H9 (cell line): ENCODE results near the gene IRF1. TPM values are rescaled to one million over a fixed set of nuclear protein-coding genes. Genes with fewer than 3 reads are reported as not detected.

Experiments
- DNase-seq: peaks from one replicate; pipeline ENCODE4 v3.0.0-alpha.2; 2017
- H2AFZ ChIP-seq: one replicate; pipeline ENCODE4 v1.6.1; 2013; ENCODE audit warnings: mild to moderate bottlenecking, low read length, control low read depth, moderate library complexity
- H2AK5ac ChIP-seq: 2 replicates; pipeline ENCODE4 v1.6.1; 2013; ENCODE audit warnings: low read length, control low read depth, mixed read lengths; ENCODE audit not compliant: insufficient read length
- H2BK120ac ChIP-seq: one replicate; pipeline ENCODE4 v1.6.1; 2013; ENCODE audit warnings: low read depth, mild to moderate bottlenecking, low read length, control low read depth, inconsistent platforms; ENCODE audit not compliant: poor library complexity, severe bottlenecking
- H2BK12ac ChIP-seq: 2 replicates; pipeline ENCODE4 v1.6.1; 2013; ENCODE audit warnings: low read length, control low read depth, mixed read lengths, low read depth; ENCODE audit not compliant: insufficient read length
- H2BK15ac ChIP-seq: 2 replicates; pipeline ENCODE4 v1.6.1; 2013; ENCODE audit warnings: low read depth, low read length, control low read depth
- H2BK20ac ChIP-seq: one replicate; pipeline ENCODE4 v1.6.1; 2013; ENCODE audit warnings: low read depth, mild to moderate bottlenecking, low read length, control low read depth, inconsistent platforms; ENCODE audit not compliant: poor library complexity, severe bottlenecking
- H2BK5ac ChIP-seq: 2 replicates; pipeline ENCODE4 v1.6.1; 2013; ENCODE audit warnings: low read length, control low read depth, mixed read lengths; ENCODE audit not compliant: insufficient read length
- H3K14ac ChIP-seq: 2 replicates; pipeline ENCODE4 v1.6.1; 2013; ENCODE audit warnings: low read length, control low read depth; ENCODE audit not compliant: insufficient read depth
- H3K18ac ChIP-seq: 2 replicates; pipeline ENCODE4 v1.6.1; 2013; ENCODE audit warnings: low read depth, mild to moderate bottlenecking, mixed read lengths, low read length, control low read depth; ENCODE audit not compliant: insufficient read length
- H3K23ac ChIP-seq: 2 replicates; pipeline ENCODE4 v1.6.1; 2013; ENCODE audit warnings: low read length, control low read depth, mixed read lengths, low read depth; ENCODE audit not compliant: insufficient read length
- H3K23me2 ChIP-seq: 2 replicates; pipeline ENCODE4 v1.6.1; 2013; ENCODE audit warnings: low read depth, mild to moderate bottlenecking, mixed read lengths, low read length, control low read depth; ENCODE audit not compliant: insufficient read length, poor library complexity, severe bottlenecking
- H3K27ac ChIP-seq: 2 replicates; pipeline ENCODE4 v1.5.1; 2013; ENCODE audit warnings: low read length, control low read depth, mixed read lengths, low read depth; ENCODE audit not compliant: insufficient read length
- H3K27me3 ChIP-seq: 2 replicates; pipeline ENCODE4 v1.6.1; 2013; ENCODE audit warnings: low read length, control low read depth, inconsistent platforms; ENCODE audit not compliant: insufficient read depth
- H3K4ac ChIP-seq: 2 replicates; pipeline ENCODE4 v1.6.1; 2013; ENCODE audit warnings: low read depth, mild to moderate bottlenecking, control low read depth, inconsistent platforms, low read length, moderate library complexity
- H3K4me1 ChIP-seq: 2 replicates; pipeline ENCODE4 v1.6.1; 2013; ENCODE audit warnings: low read length, control low read depth, inconsistent platforms; ENCODE audit not compliant: insufficient read depth
- H3K4me2 ChIP-seq: 2 replicates; pipeline ENCODE4 v1.6.1; 2013; ENCODE audit warnings: low read length, control low read depth, mixed read lengths; ENCODE audit not compliant: insufficient read length, insufficient read depth
- H3K56ac ChIP-seq: 2 replicates; pipeline ENCODE4 v1.6.1; 2013; ENCODE audit warnings: low read depth, mild to moderate bottlenecking, mixed read lengths, low read length, control low read depth; ENCODE audit not compliant: insufficient read length
- H3K79me1 ChIP-seq: 2 replicates; pipeline ENCODE4 v1.6.1; 2013; ENCODE audit warnings: low read depth, mild to moderate bottlenecking, moderate library complexity, low read length, control low read depth, inconsistent platforms; ENCODE audit not compliant: insufficient read depth, poor library complexity, severe bottlenecking
- H3K79me2 ChIP-seq: 2 replicates; pipeline ENCODE4 v1.6.1; 2013; ENCODE audit warnings: low read length, control low read depth, inconsistent platforms; ENCODE audit not compliant: insufficient read depth
- H3K9ac ChIP-seq: 2 replicates; pipeline ENCODE4 v1.6.1; 2013; ENCODE audit warnings: low read length, control low read depth, mixed read lengths; ENCODE audit not compliant: insufficient read length; ENCODE audit errors: extremely low read depth
- H3K9me3 ChIP-seq: one replicate; pipeline ENCODE4 v1.6.1; 2013; ENCODE audit warnings: low read depth, low read length, inconsistent platforms; ENCODE audit not compliant: control insufficient read depth
- H3T11ph ChIP-seq: one replicate; pipeline ENCODE4 v1.6.1; 2013; ENCODE audit warnings: mild to moderate bottlenecking, low read length, control low read depth, inconsistent platforms
- H4K20me1 ChIP-seq: one replicate; pipeline ENCODE4 v1.6.1; 2013; ENCODE audit not compliant: control insufficient read depth, insufficient read length, insufficient read depth
- H4K5ac ChIP-seq: 2 replicates; pipeline ENCODE4 v1.6.1; 2013; ENCODE audit warnings: low read depth, mild to moderate bottlenecking, mixed read lengths, low read length, control low read depth; ENCODE audit not compliant: insufficient read length
- H4K8ac ChIP-seq: replicated peaks from 2 replicates; pipeline ENCODE4 v1.6.1; 2013; ENCODE audit warnings: low read length, control low read depth, mixed read lengths, low read depth; ENCODE audit not compliant: insufficient read length
- H4K91ac ChIP-seq: 2 replicates; pipeline ENCODE4 v1.6.1; 2013; ENCODE audit warnings: low read depth, mild to moderate bottlenecking, moderate library complexity, mixed read lengths, low read length, control low read depth; ENCODE audit not compliant: insufficient read length
- H3K27ac Mint-ChIP-seq, 3 experiments: 2 replicates in 2 of 3; 3 replicates in 1 of 3; pipeline ENCODE4 v1.8.0; 2020 to 2021; ENCODE audit warnings: mixed read lengths in 3 of 3, mild to moderate bottlenecking in 1 of 3, moderate library complexity in 1 of 3
- H3K27me3 Mint-ChIP-seq: 2 replicates; pipeline ENCODE4 v1.8.0; 2021; ENCODE audit warnings: low read depth, mild to moderate bottlenecking, moderate library complexity, mixed read lengths
- H3K36me3 Mint-ChIP-seq, 3 experiments: 2 replicates in 2 of 3; 3 replicates in 1 of 3; pipeline ENCODE4 v1.8.0; 2020 to 2021; ENCODE audit warnings: low read depth in 3 of 3, mixed read lengths in 3 of 3; ENCODE audit not compliant: insufficient read depth in 1 of 3
- H3K4me1 Mint-ChIP-seq, 2 experiments: 2 replicates each; pipeline ENCODE4 v1.8.0; 2020; ENCODE audit warnings: mixed read lengths in 2 of 2
- H3K4me3 Mint-ChIP-seq, 2 experiments: 2 replicates in 1 of 2; 3 replicates in 1 of 2; pipeline ENCODE4 v1.8.0; 2020 to 2021; ENCODE audit warnings: mild to moderate bottlenecking in 2 of 2, mixed read lengths in 2 of 2, moderate library complexity in 1 of 2
- H3K9me3 Mint-ChIP-seq, 2 experiments: 2 replicates in 1 of 2; 3 replicates in 1 of 2; pipeline ENCODE4 v1.8.0; 2020; ENCODE audit warnings: mild to moderate bottlenecking in 2 of 2, mixed read lengths in 2 of 2, moderate library complexity in 1 of 2
- CTCF ChIP-seq: fragments of 200-600 bp; sonication (generic); conservative IDR thresholded peaks from 3 replicates; pipeline ENCODE4 v1.8.0; 2021; ENCODE audit warnings: antibody characterized with exemption, mild to moderate bottlenecking
- WGBS: extraction: QIAGEN DNeasy Blood & Tissue Kit; methylation state at CpG from one replicate; pipeline ENCODE4 v1.1.7; 2013; ENCODE audit warnings: missing lambda C conversion rate, low lambda C conversion rate, mixed read lengths; ENCODE audit not compliant: insufficient read length; ENCODE audit errors: extremely low coverage; 5-methylcytosine and 5-hydroxymethylcytosine counted together
- total RNA-seq: library from RNA; stranded (reverse); gene quantifications from 2 replicates; pipeline ENCODE4 v1.2.1, GENCODE V29; 2021

Gene IRF1
- total RNA-seq, 1 experiment from 2014 or later = 8.7 TPM

DNA sequence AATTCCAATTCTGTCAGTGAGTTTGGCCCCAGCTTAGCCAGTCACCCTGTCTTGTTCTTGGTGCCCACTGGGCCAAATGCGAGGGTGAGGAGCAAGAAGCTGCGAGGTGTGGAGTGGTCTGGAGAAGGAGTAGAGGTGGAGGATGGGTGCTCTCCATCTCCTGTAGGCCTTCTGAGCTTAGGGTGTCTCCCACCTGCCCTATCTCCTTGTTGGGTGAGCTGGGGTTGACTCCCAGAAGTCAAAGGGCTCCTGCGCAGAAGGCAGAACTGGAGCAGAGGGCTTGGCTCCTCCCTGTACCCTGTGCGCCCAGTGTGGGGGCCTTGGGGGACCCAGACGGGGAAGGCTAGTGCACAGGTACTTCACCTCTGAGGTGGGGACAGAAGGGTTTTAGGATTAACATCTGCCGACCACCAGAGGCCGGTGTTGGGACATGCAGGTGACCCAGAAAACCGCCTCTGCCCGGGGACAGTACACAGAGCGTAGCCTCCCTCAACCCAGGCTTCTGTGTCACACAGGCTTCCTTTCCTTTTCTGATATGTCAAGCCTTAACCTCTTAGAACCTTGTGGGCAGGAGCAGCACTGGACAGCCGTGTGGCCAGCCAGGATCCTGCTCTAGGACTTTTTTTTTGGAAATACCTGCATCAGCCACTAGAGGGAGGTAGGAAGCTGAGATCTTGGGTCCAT lies 35.9 kb upstream of the IRF1 start:
- Histone ChIP-seq H2BK5ac (no peak overlapping the region), H2BK20ac (no peak overlapping the region), H3K4ac (no peak overlapping the region), H2AFZ (peak overlapping the region; percentile 79), H4K5ac (no peak overlapping the region), H3K14ac (no peak overlapping the region), H2BK15ac (no peak overlapping the region), H3K4me1 (no peaks in the 10 kb centered on the region), H2BK12ac (no peak overlapping the region), H3K56ac (no peak overlapping the region), H4K20me1 (no peaks in the 10 kb centered on the region), H2AK5ac (no peak overlapping the region), H3K79me1 (no peaks in the 10 kb centered on the region), H3K18ac (peak overlapping the region; percentile 68), H4K8ac (no peak overlapping the region), H3K9me3 (no peaks in the 10 kb centered on the region), H3K27me3 (no peaks in the 10 kb centered on the region), H3K79me2 (no peaks in the 10 kb centered on the region), H2BK120ac (no peak overlapping the region), H3K27ac (no peak overlapping the region), H3K9ac (no peak overlapping the region), H3K23me2 (no peaks in the 10 kb centered on the region), H3K23ac (no peak overlapping the region), H4K91ac (no peak overlapping the region), H3T11ph (no peak overlapping the region), H3K4me2 (peak overlapping the region; percentile 21)
- TF ChIP-seq CTCF = peak; percentile 96
- Mint-ChIP-seq H3K4me1 (peaks cover 0 to 2% of the 10 kb centered on the region in 2 experiments; a peak in 2 of 4 replicates), H3K27ac (no peak overlapping the region), H3K4me3 (peak overlapping the region; percentile 39 to 65; a peak in 4 of 5 replicates), H3K27me3 (peaks cover 14% of the 10 kb centered on the region), H3K36me3 (no peaks in the 10 kb centered on the region), H3K9me3 (peaks cover 3 to 6% of the 10 kb centered on the region in 2 experiments; a peak in 2 of 5 replicates)
- peak; percentile 72 for DNase-seq
- no CpG with 5 or more reads among the region's 11 CpGs for WGBS
